HG03159 (cell line): ENCODE results near the gene TSC22D3.

Source experiments
- ATAC-seq: cut with Tn5 transposase; IDR thresholded peaks from one replicate; pipeline ENCODE4 v1.9.1; 2021; ENCODE audit warnings: mild to moderate bottlenecking, moderate library complexity; ENCODE audit not compliant: unreplicated experiment

TSC22D3 gene

DNA sequence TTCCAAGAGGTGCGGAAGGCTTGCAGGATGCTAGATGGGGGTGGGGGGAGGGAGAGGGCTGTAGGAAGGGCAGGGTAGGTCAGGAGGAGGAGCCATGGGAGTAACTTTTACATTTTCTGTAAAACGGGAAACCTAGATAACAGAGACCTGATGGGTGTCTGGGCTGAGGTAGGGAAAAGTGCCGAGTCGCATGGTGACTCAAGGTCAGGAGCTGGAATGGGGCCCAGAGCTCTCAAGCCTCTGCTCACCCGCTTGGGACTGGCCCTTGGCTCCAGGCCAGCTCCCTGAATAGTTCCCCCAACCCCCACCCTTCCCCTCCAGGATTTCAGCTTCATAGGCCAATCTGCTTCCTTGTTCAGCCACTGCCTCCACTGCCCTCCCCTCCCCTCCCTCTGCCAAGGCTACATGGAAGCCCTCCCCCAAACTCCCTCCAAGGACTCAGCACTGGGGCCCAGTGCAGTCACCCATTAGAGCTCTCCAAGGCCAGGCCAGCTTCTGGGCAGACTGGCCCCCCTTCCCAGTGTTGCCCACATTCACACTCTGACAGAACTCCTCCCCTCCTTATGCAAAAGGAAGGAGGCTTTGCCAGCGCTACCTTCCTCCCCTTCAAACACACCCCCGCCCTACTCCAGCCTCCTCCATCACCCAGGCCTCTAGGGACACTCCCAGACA is 43.6 kb downstream of the TSC22D3 start:
- no peak for ATAC-seq

DNA sequence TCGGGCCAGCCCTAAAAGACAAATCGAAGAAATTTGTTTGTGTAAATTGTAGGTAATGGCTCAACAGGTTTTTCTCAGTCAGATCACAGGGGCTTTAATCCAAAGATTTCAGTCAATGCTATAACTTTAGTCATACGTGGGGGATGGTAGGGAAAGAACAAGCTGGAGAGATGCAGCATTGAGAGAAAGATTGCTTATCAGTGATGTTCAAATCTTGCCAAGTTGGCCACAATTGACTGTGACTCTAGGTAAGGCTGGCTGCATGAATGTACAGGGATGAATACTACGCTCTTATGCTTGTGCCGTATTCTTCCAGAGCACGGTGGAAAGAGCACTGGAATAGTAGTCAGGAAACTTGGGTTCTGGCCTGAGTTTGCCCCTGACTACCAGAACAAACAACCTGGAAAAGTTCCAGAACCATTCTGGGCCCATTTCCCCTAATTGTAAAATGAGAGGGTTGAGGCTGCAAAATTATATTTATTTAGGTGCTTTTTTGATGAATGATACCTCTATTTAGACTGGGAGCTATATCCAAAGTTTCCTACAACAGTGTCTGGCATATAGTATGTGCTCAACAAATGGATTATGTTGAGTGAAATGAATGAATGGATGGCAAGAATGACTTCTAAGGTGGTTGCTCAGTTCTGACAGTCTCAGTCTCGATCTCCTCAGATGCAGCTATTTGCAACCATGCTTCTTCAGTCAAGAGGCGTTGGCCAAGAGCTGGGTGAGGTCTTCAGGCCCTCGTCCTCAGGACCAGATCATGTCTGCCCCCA is 44.4 kb downstream of the TSC22D3 start:
- no peak for ATAC-seq

DNA sequence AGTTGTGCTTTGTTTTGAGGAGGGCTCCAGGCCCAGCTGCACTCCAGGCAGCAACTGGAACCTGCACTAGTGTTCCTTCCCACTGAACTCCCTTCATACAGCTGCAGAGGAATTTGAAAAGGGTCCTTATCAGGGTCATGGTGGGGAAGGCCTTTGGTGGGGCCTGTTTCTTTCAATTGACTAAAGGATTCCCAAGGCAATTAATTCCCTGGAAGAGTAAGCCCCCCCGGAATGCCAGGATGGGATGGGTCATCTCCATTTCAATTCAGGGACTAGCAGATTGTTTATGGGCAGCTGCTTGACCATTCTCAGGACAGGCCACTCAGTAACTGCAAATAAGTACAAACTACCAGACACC is 45.3 kb downstream of the TSC22D3 start:
- no peak for ATAC-seq

DNA sequence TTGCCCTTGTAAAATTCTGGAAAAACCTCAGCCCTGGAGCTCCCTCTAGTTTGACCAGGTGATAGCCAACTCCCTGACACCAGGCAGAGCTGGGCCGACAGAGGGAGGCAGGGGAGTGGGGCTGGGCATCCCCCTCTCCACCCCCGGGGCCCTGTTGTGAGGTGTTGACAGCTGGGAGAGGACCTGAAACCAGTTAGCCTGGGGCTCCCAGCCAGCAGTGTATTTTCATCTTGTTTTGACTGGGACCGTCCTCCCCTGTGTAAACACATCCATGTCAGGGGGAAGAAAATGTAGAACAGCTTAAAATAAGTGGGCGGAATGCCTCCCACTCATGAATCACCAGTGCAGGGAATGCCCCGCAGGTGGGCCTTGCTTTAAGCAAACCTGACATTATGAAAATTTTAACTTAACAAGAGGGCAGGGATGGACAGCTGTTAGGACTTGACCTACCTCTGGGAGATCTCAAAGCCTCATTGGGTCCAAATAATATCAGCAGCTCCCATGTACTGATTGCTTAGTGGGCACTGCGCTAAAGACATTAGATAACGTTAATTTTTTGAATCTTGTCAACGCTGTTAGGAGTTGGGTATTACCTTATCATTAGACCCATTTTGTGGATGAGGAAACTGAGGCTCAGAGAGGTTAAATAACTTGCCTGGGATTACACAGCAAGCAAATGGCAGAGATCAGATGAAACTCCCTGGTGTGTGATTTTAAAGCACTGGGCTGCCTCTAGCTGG is 45.9 kb downstream of the TSC22D3 start:
- ATAC-seq, result peak; percentile 58

DNA sequence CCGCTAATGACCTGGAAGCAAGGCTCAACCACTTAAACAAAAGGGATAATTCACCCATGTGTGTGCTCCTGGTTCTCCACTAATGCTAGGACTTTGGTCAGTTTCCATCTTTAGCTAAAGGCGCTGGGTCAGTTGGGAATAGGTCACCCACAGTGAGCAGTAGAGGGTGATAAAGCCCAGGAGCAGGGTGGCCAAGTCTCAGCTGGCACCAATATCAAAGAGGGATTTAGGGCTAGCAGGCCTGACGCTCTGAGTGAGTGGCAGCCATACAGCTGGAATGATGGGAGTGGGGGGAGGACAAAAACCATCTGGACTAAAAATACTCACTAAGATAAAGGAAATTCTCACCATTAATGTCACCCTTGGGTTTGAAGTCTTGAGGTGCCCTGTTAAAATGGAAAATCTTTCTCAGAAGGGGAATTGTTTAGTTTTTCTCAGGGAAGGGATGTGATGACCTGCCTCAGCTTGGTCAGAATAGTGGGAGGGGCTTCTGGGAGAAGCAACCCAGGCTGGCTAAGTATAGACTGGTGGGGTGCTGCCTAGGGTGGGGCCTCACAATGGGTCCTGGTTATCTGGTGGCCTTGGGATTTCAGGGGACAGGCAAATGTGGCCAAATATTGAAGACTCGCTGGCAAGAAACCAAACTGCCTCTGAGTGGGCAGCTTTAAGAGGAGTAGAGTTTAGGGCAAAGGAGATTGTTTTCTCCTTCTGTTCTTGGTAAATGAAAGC is 47.1 kb downstream of the TSC22D3 start:
- no peak for ATAC-seq

DNA sequence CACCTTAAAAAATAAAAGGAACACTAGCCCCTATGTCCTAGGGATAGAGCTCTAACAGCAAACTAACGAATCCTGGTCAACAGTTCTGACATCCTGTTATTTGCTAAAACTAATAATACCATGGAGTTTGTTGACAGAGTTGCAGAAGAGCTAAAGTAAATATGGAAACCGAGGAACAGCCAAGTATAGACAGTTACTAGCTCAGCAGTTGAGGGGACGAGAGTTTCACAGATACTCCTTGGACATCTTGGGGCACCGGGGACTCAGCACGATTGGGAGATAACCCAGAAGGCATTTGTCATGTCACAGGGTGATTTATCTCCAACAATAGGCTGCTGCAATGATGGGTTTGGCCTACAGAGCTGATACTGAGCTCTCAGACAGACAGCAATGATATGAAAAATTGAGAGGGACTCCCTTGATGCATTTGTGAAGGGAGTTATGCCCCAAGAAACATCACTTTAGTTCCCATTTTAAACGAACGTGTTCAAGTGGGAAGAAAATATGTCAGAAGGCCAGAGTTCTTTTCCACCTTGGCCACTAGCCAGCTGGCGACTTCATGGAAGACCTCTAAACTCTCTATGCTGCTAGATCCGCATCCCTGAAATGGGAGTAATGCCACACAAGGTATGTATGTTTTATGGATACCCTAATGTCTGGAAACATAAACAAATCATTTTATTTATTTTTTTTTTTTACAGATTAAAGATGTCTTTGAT is 48.6 kb downstream of the TSC22D3 start:
- no peak for ATAC-seq

DNA sequence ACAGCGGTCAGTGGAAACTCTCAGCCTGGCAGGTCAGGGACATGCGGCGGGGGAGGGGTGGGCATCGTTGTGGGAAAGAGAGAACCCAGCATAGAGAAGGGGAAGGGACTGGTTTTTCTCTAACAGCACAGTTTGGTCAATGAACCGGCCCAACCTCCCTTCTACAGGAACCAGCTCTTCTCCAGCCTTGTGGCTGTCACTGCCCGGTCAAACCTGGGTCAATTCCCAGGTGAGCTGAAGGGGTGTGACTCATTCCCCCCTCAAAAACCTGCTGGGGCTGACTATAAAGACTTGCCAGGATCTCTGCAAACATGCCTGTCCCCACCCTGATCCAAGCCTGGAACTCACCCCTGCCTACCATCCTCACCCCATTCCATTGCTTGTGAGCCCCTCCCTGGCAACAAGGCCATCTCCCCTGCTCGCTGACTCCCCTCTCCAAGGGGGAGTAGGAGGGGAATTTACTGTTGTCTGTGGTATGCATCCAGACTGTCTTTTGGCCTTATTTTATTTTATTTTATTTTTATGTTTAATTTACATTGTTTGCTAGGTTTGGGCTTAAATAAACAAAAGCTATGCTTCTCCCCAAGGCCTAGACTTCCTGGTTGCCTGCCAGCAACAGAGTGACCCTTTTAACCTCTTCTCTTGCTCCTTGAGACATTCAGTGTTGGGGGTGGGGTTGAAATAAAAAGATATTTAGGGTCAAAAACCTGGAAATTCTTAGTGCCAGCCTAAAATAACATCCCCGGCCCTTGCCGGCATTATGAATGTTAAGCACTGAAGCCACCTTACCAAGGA is 49.6 kb downstream of the TSC22D3 start:
- ATAC-seq, result no peak

DNA sequence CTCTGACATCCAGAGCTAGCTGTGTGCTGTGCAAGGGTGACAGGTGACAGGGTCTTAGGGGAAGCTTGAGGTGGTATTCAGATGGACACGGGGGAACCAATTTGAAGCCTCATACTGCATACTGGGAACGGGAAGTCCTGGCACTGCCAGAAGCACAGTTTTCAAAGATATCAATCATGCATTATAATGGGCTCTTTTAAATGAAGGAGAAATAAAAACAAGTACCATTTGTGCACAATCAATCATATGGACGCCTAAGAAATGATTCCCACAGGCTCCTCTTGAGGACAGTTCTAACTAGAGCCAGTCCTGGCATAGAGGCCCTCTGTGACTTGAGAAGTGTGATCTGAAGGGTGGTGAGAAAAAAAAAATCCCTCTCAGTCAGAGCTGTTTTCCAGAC is 50.9 kb downstream of the TSC22D3 start:
- no peak for ATAC-seq

DNA sequence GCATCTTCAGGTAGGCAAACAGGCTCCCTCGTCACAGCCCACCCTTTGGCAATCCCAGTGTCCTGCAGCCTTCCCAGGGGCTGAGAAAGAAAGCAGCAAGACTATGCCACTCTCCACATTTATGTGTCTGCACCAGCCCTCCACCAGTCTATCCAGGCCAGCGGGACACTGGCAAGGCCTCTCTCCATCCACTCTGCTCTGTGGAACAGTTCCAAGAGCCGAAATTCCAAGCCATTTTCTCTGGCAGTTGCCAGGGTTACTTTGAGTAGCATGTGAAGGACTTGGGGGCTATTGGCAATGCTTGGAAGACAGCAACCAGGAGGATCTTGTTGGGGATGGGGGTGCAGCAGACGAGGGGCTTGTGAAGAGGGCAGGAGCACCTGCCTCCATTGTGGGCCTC is 52.1 kb downstream of the TSC22D3 start:
- no peak for ATAC-seq

DNA sequence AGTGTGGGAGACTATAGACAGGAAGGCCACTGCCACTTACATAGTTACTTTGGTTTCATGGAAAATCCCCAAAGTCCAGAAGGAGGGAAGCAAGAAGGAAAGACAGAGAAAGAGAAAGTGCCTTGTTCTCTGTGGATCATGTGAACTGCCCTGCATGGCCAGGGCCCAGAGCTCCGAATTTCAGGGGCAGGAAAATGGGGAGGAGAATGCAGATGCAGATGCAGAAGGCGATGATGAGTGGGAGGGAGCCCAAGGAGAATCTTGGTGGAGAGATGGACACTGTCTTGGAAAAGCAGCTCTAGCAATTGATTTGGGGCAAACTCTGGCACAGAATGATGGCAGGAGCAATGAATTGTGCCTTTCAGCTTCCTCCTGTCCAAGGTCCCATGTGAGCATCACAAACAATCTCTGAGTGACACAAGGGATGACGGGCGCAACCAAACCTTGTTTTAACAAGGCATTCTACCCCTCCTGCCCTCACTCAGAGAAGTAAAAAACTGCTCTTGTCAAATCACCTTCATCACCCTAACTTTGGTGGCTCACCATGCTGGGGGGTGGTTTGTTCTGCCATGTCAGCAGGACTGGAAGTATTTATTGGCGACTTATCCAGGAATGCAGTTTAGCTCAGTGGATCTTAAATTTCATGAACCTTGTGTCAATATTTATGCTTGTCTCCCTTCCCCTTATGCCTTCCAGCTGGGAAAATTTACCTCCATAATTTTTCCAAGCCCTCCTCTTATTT is 53.5 kb downstream of the TSC22D3 start:
- ATAC-seq, result no peak

DNA sequence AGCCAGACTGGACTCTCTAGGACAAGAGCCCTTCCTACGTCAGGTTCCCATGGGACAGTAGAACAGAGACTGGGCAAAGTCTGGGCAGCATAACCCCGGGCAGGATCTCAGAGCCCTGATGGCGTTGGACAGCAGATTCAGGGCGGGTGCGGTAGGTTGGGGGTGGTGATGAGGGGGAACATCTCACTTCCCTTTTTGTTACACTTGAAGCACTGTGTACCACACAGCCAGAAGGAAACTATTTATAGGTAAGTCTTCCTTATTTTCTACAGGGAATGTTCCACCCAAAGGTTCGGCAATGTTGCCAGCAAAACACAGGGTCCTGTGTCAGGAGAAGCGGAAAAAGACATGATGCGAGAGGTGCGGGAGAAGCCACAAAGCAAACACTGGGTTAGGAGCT is 54.3 kb downstream of the TSC22D3 start:
- peak; percentile 47 for ATAC-seq

DNA sequence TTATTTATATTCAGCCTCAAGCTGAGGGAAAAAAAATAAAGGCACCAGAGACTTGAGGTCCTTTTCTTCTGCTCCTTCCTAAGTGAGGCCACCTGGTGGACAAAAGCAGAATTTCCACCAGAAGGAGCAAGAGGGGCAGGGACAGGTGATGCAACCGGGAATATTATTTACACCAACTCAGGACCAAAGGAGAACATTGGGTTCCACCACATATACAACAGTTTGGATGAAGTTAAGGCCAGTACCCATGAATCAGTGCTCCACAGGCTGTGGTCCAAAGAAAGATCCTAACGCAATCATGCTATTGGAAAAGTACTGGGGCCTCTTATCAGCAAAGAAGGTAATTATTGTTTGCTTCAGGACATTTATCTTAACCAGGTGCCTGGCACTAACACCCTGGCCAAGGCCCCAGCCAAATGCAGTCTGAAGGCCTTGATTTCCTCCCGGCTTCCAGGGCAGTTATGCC is 57.4 kb downstream of the TSC22D3 start:
- ATAC-seq, result no peak

DNA sequence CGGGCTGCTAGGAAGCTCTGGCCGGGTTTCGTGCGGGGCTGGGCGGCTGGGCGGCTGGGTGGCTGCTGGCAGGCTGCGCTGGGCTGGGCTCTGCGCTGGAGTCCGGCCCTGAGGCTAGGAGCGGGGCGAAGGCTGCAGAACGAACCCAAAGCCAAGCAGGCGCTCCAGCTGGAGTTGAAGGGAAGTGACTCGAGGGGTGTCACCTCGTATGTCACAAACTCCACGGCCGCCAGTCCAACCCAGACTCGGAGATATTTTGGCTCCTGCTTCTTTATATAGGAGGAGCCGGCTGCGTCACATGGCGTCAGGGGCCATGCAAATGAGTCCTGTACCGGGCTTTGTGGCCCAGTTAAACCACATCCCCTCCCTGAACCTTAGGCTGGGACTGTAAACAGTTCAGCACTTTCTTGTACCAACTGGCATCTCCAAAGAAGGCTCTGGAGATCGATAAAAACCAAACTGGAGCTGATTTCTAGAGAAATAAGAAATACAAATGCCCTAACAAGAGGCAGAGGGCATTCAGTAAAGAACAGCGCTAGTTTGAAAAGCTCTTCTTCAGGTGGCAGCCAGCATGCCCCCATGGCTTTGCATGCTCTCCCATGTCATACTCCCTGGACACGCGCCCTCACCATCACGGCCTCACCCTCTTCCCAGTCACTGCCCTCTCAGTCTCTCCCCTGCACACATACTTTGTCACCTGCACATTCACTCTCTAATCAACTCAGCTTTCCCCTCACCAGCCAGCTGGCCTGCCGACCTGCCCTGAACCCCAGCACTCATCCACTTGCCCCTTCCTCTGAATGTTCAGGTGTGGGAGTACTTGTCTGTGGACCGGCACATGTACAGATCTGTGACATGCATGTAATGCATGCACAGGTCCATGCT is 58.5 kb downstream of the TSC22D3 start:
- ATAC-seq, result peak; percentile 61

DNA sequence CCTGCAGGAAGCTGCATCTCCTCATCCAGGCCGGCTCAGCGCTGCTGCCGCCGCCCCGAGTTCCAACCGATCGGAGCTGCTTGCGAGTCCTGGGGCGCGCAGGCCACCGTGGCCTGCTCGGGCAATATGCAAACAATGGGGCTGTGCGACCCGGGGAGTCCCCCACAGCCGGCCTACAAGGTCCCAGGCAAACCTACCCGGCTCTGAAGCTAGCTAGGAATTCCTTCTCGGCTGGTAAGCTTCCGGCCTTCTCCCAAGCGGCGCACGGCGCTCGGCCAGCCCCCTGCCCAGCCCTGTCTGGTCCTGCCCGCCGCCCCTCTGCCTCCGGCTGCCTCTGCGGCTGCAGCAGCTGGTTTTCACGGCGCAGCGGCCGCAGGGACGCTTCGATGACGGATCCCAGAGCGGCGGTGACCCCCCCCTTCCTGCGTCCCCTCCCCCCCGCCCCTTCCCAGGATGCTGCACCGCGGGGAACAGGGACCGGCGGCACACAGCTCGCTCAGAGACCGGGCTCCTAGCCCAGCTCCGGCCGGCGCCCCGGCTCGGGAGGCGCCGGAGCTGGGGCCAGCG is 59.4 kb downstream of the TSC22D3 start:
- peak; percentile 9 for ATAC-seq

DNA sequence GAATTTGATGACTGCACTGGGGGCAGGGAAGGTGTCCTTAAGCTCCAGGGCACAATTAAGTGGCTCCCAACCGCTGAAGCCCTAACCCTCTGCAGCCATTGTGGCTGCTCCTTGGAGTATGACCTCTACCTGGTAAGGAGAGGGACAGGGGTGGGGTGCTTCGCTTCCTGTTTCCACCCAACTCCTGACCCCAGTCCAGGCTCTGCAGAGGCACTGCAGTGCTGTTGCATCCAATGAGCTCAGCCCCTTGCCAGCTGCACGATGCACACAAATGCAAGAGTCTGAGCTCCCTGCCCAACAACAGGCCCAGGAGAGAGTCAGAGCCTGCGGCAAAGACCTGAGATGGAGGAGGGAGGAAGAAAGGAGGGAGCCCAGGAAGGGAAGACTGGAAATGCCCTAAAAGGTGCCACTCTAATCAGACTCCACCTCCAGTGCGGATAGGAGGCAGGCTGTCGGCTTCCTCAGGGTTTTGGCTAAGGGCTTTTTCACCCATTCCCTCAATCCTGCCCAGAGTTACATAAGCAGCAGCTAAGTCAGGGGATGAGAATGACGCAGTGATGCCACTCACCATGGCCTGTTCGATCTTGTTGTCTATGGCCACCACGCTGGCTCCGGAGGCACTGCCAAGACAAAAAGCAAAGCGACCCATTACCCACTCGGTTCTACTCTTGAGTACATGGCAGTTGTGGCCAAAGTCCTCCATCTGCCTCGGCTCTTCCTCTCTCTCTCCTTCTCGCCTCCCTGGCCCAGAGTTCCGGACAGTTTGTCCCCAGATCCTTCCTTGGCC is 60.1 kb downstream of the TSC22D3 start:
- ATAC-seq, result no peak

DNA sequence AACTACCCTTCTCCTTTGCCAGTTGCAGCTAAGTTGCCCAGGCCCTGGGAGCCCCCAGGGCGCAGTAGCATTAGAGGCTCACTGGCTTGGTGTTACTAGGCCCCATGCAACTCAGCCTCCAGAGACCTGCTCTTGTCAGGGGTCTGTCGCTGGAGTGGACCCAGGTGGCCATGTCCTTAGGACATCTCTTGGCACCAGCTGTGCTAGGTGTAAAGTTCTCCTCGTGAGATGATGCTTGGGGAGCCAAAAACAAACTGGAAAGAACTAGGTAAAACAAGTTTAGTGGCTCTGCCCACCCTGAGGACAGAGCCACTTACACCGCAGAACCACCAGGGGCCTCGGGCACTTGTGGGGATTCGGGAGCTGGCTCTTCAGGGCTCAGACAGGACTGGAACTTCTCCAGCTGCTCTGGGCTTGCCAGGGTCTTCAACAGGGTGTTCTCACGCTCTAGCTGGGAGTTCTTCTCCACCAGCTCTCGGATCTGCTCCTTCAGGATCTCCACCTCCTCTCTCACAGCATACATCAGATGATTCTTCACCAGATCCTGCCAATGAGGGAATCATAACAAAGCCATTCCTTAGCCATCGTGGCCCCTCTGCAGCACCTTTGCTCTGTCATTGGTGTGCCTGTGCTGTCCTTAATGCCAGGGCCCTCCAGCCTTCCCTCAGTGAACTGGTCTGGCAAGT is 61.2 kb downstream of the TSC22D3 start:
- no peak for ATAC-seq
